Cerebellar nuclear complex (tissue), 1 donor: ENCODE measurements around the gene LILRB4.
"Not testable (repeated sequence)": the region's sequence is repeated elsewhere in the genome, so short reads cannot be mapped to it uniquely, and the experiment has no call there.

Experiments used
- DNase-seq, 2 experiments: peaks; one replicate each; lab custom pipeline; 2025; lab: John Stamatoyannopoulos, UW

LILRB4 gene

DNA sequence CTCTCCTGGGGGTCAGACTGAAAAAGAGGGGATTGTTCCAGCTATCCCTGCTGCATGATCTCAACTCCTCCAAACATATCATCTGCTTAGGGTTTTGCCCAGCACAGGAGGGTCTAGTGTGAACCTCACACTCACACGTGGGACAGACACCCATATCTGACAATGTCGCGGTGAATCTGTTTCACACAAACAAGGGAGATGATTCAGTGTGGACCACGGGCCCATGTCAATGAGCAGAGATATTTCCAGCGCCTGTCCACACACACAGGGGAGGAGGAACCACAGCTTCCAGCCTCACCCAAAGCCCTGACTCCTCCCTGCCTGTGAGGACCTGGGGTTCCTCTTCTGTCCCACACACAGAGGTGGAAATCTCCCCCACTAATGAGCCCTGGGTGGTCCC, 31.9 kb downstream of the LILRB4 start:
- DNase-seq = no peak

DNA sequence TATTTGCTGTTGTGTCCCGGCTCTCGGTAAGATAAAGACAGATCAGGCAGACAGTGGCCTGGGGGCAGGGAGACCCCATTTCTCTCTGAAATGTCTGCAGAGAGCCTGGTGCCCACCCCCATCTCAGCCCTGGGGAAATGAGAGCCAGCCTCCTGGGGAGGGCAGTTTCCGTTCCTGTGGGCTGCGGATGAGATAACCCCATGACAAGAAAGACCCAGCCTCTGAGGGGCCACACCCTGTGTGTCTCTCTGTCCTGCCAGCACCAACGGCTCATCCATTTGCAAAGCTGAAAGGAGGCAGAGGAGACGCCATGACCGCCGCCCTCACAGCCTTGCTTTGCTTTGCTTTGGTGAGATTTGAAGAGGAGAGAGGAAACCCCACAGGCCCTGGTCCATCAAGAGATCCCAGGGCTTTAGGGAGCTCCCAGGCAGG, 33.3 kb downstream of the LILRB4 start:
- DNase-seq = no peak

DNA sequence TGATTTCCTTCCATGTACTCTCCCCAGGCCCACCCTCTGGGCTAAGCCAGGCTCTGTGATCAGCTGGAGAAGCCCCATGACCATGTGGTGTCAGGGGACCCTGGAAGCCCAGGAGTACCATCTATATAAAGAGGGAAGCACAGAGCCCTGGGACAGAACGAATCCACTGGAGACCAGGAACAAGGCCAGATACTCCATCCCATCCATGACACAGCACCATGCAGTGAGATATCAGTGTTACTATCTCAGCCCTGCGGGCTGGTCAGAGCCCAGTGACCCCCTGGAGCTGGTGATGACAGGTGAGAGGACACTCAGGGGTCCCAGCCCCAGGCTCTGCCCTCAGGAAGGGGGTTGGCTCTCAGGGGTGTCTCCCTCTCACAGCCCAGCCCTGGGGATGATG, 34.0 kb downstream of the LILRB4 start:
- DNase-seq = no peak

DNA sequence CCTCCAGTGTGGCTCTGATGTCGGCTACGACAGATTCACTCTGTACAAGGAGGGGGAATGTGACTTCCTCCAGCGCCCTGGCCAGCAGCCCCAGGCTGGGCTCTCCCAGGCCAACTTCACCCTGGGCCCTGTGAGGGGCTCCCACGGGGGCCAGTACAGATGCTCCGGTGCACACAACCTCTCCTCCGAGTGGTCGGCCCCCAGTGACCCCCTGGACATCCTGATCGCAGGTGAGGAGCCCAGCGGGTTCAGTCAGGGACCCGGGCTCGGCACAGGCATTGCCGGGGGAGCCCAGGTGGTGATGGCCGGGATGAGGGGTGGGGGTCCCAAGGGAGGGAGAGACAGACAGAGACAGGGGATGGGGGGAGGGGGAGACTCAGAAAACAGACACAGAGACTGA, 34.9 kb downstream of the LILRB4 start:
- not testable (repeated sequence) for DNase-seq

DNA sequence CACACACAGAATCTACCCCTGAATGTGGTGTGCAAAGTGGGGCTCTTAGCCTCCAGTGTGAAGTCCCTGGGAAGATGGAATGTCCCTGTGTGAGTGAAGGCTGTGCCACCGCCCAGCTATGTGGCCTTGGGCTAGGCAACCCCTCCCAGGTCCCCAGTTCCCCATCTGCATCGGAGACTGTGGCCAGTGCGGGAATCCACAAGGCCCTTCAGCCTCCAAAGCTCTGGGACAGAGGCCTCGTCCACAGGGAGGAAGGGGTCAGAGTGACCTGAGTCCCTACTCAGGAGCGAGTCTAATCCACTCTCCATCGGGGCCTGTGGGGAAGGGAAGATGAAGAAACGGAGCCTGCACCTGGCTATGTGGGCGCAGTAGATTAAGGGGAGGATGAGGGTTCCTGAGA, 42.1 kb downstream of the LILRB4 start:
- DNase-seq = no peak

DNA sequence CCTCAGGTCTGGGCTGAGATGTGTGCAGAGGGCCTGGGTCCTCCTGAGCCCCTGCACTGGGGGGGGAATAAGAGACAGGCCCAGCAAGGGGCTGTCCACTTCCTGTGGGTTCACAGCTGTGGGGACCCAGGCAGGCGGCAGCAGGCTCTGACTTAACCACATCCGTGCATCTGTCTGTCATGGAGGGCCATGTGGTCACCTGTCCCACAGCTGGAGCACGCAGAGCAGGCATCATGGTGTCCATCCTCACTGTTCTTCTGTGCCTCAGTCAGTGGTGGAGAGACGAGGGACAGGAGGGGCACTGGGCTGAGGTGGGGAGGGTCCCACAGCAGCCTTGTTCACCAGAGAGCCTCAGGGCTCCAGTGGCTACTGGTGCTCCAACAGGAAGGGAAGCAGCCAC, 45.2 kb downstream of the LILRB4 start:
- DNase-seq = no peak

DNA sequence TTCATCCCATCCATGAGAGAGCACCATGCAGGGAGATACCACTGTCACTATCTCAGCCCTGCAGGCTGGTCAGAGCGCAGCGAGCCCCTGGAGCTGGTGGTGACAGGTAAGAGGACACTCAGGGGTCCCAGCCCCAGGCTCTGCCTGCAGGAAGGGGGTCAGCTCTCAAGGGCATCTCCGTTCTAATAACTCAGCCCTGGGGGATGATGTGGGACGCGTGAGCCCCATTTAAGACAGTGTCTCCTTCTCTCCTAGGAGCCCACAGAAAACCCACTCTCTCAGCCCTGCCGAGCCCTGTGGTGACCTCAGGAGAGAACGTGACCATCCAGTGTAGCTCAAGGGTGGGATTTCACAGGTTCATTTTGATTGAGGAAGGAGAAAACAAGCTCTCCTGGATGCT, 46.0 kb downstream of the LILRB4 start:
- no peak for DNase-seq

DNA sequence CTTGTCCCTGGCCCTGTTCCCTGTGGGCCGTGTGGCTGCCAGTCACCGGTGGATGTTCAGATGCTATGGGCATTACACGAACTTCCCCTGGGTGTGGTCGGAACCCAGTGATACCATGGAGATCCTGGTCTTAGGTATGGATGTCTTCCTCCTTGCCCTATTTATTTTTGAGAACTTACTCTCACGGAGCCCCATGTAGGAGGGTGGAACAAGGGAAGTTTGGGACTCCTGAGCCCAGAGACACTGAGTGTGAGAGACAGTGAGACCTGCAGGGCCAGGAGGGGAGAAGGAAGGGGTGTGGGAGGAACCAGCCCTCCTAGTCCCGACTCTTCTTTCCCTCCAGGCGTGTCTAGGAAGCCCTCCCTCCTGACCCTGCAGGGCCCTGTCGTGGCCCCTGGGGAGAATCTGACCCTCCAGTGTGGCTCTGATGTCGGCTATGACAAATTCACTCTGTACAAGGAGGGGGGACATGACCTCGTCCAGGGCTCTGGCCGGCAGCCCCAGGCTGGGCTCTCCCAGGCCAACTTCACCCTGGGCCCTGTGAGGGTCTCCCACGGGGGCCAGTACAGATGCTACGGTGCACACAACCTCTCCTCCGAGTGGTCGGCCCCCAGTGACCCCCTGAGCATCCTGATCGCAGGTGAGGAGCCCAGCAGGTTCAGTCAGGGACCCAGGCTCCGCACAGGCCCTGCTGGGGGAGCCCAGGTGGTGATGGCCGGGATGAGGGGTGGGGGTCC, 46.6 kb downstream of the LILRB4 start:
- no peak for DNase-seq

DNA sequence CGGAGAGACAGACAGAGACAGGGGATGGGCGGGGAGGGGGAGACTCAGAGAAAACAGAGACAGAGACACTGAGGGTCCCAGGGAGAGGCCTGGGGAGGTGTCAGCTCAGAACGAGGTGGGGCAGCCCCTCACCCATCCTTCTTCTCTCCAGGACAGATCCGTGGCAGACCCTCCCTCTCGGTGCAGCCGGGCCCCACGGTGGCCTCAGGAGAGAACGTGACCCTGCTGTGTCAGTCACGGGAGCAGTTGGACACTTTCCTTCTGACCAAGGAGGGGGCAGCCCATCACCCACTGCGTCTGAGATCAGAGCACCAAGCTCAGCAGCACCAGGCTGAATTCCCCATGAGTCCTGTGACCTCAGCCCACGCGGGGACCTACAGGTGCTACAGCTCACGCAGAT, 47.2 kb downstream of the LILRB4 start:
- DNase-seq = not testable (repeated sequence)
